ENCODE results near the gene PARD3. TPM values are rescaled to one million over a fixed set of nuclear protein-coding genes. Genes with fewer than 3 reads are reported as not detected.

PARD3 gene
- total RNA-seq: 10 to 100 TPM; 32.8 to 81.1 (median 47.9) TPM
- 10 to 100 TPM; 17.0 to 93.8 (median 41.6) TPM for polyA plus RNA-seq
- long read RNA-seq, donor 1, partial matches to known transcripts: 7 of 7 reads
- long read RNA-seq, donor 1, other reads (novel, unspliced or antisense): 0 of 7 reads
- long read RNA-seq, donor 2: 0 reads
- long read RNA-seq, donor 3: 0 reads
- long read RNA-seq, donor 4, partial matches to known transcripts: 3 of 7 reads
- long read RNA-seq, donor 4, other reads (novel, unspliced or antisense): 4 of 7 reads
- long read RNA-seq, donor 5, full-length matches to known transcripts: 25 of 94 reads
- long read RNA-seq, donor 5, partial matches to known transcripts: 6 of 94 reads
- long read RNA-seq, donor 5, other reads (novel, unspliced or antisense): 63 of 94 reads
- long read RNA-seq, donor 6, partial matches to known transcripts: 0 of 2 reads
- long read RNA-seq, donor 6, other reads (novel, unspliced or antisense): 2 of 2 reads
- long read RNA-seq, donor 7: 0 reads
- long read RNA-seq, donor 8, partial matches to known transcripts: 0 of 1 reads
- long read RNA-seq, donor 8, other reads (novel, unspliced or antisense): 0 of 1 reads
- long read RNA-seq, donor 9: 0 reads
- long read RNA-seq, donor 10: 0 reads

DNA sequence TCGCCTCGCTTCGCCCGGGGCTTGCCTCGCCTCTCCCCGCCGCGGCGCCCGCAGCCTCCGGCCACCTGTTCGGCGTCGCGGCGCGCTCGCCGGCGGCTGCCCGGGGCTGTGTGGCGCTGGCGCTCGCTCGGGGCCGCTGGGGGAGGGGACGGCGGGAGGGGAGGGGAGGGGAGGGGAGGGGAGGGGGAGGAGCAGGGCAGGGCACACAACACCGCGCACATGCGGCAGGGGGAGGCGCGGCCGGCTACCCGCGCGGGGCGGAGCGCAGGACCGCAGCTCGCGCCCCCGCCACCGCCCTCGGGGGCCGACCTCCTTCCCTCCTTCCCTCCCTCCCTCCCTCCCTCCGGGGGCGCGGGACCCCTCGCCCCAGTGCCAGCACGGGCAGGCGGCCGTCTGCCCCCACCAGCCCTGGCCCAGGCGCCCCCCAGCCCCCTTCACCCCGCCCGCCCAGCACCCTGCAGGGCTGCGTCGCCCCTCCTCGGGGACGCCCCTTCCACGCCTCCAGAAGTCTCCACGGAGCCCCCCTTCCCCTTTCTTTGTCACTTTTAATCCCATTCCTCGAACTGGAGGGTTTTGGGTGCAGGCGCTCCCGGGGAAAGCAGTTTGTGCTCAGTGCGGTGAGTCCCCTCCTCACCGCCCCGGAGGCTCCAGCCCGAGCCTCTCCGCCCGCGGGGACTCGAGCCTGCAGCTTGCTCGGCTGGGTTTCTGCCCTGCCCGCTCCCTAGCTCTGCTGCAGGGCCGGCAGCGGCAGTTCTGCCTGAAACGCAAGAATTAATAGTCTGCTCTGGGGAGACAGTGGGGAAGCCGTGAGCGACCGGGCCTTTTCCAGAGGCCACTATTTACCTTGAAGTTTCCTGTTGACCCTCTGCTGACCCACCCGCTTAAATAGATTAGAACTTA, at the start of gene PARD3:
TSS of gene PARD3 (minus strand) at position 112 of the 900 bp plus-strand sequence. CDS start 301 bp downstream, outside the sequence.
- Histone ChIP-seq H3K9me3 (replicated peaks in 1 of 3) (no peaks in the 10 kb centered on the region), H3K27ac (peak within 1 kb of the TSS in 4 of 5 donors; percentile 65 to 93 (median 78)), H3K4me3 (peak within 1 kb of the TSS; percentile 53 to 81 (median 70)), H3K36me3 (replicated peaks in 1 of 2) (no peaks in the 10 kb centered on the region), H3K4me1 (replicated peaks in 1 of 2) (peaks cover 3 to 40% of the 10 kb centered on the region in 2 donors), H3K27me3 (no peaks in the 10 kb centered on the region)
- peak; percentile 67 to 81 (median 74) for DNase-seq
- TF ChIP-seq, protein P1, sequence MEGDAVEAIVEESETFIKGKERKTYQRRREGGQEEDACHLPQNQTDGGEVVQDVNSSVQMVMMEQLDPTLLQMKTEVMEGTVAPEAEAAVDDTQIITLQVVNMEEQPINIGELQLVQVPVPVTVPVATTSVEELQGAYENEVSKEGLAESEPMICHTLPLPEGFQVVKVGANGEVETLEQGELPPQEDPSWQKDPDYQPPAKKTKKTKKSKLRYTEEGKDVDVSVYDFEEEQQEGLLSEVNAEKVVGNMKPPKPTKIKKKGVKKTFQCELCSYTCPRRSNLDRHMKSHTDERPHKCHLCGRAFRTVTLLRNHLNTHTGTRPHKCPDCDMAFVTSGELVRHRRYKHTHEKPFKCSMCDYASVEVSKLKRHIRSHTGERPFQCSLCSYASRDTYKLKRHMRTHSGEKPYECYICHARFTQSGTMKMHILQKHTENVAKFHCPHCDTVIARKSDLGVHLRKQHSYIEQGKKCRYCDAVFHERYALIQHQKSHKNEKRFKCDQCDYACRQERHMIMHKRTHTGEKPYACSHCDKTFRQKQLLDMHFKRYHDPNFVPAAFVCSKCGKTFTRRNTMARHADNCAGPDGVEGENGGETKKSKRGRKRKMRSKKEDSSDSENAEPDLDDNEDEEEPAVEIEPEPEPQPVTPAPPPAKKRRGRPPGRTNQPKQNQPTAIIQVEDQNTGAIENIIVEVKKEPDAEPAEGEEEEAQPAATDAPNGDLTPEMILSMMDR (IDR thresholded peaks at IDR 0.05): no peak
- peak in 1 of 2 donors; percentile 23 for TF ChIP-seq POLR2A (IDR thresholded peaks at IDR 0.05)
- 0 to 1% (median 0%) methylated on average over 12 to 69 of the region's 82 CpGs for WGBS, 4 donors
- intact Hi-C loops (cut with DNase I): loop anchor here in 1 of 2 donors (10.0 kb wide), 2 partner anchors 91 to 151 kb away; no protein-coding TSS in a partner anchor

DNA sequence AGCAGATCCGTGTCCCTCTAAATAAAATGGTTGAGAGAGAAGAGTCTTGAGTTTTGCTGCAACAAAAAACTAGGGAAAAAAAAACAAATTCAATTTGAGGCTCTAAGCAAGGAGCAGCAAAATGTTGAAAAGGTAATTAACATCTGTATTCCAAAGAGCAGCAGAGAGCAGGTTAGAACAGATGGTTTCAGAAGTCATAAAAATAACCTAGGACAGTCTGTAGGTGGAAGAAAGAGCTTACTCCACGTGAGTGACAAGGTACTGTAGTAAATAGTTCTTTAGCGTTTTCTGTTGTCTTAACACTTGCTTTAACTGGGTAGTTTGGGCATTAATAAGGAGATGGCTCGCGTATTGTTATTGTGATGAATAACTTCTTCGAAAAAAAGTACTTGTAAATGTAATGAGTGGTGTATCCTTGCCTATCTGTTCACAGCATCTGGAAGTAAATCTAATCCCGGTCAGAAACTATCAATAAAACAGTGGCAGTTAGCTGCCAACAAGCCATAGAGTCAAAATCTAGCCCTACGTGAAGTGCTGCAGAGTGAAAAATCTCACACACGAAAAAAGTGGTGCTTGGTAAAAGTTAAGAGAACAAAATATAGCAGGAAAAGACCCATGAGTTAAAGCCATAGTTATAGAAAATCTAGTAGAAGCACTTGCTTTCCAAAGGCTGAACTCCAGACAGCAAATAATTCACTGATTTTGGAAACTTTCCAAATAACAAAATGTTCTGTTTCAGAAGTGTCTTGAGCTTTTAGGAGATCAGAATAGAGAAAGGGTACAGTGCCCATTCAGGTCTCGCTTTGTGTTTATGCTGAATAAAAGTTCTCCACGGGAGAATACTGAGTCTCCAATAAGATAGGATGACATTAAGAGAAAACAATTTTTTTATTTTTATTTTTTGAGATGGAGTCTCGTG, 49.3 kb upstream of the PARD3 start:
- peak overlapping the region in 1 of 4 donors; percentile 31 for H3K4me3 ChIP-seq
- TF ChIP-seq, protein P1 (IDR thresholded peaks at IDR 0.05): no peak
- TF ChIP-seq POLR2A (IDR thresholded peaks at IDR 0.05): no peak
- intact Hi-C loops (cut with DNase I): no loop called here
- no peak for DNase-seq
- H3K4me1 ChIP-seq (replicated peaks in 1 of 2): peaks cover 0 to 16% of the 10 kb centered on the region in 2 donors
- no peaks in the 10 kb centered on the region for H3K36me3 ChIP-seq (replicated peaks in 1 of 2)
- H3K27me3 ChIP-seq: no peaks in the 10 kb centered on the region
- H3K9me3 ChIP-seq (replicated peaks in 1 of 3): no peaks in the 10 kb centered on the region
- H3K27ac ChIP-seq: no peak overlapping the region
- WGBS, 4 donors: 35 to 45% (median 37%) methylated on average over 12 of the region's 12 CpGs

DNA sequence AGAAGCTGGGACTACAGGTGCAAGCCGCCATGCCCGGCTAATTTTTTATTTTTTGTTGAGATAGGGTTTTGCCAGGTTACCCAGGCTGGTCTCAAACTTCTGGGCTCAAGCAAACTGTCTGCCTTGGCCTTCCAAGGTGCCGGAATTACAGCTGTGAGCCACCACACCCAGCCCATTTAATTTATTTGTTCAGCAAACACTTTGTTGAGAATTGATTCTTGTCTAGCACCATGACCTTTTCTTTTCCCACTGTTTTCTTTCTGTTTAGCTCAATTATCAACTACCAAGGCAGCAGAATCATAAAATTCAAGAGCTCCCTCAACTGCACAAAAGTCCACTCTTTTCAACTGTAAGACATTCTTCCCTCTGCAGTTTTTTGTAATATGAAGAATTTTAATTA, 47.8 kb upstream of the PARD3 start:
- H3K36me3 ChIP-seq (replicated peaks in 1 of 2): no peaks in the 10 kb centered on the region
- no peaks in the 10 kb centered on the region for H3K27me3 ChIP-seq
- no peak overlapping the region for H3K4me3 ChIP-seq
- intact Hi-C loops (cut with DNase I): no loop called here
- DNase-seq: no peak
- H3K27ac ChIP-seq: no peak overlapping the region
- H3K4me1 ChIP-seq (replicated peaks in 1 of 2): peaks cover 0 to 21% of the 10 kb centered on the region in 2 donors
- WGBS, 4 donors: 83 to 100% (median 96%) methylated on average over 3 of the region's 3 CpGs
- TF ChIP-seq POLR2A (IDR thresholded peaks at IDR 0.05): no peak
- TF ChIP-seq, protein P1 (IDR thresholded peaks at IDR 0.05): no peak
- H3K9me3 ChIP-seq (replicated peaks in 1 of 3): no peaks in the 10 kb centered on the region
